NT2/D1 (cell line): ENCODE results near the gene LAP3.

ENCODE experiments used
- DNase-seq: peaks from one replicate; pipeline ENCODE4 v3.0.0-alpha.2; 2011; ENCODE audit warnings: low read depth, low spot score
- H3K27me3 ChIP-seq: 2 replicates; pipeline ENCODE4 v1.6.0; 2011; ENCODE audit warnings: mild to moderate bottlenecking; ENCODE audit not compliant: insufficient read length, insufficient read depth
- H3K36me3 ChIP-seq: 2 replicates; pipeline ENCODE4 v1.6.1; 2011; ENCODE audit warnings: mild to moderate bottlenecking, low read length, mixed read lengths; ENCODE audit not compliant: insufficient read depth, insufficient read length
- H3K4me1 ChIP-seq: 2 replicates; pipeline ENCODE4 v1.5.1; 2011; ENCODE audit not compliant: insufficient read depth, insufficient read length
- H3K4me3 ChIP-seq: 2 replicates; pipeline ENCODE4 v1.5.1; 2011; ENCODE audit warnings: low read depth; ENCODE audit not compliant: insufficient read length
- H3K9ac ChIP-seq: 2 replicates; pipeline ENCODE4 v1.6.0; 2011; ENCODE audit warnings: low read depth; ENCODE audit not compliant: insufficient read length
- H3K9me3 ChIP-seq: 2 replicates; pipeline ENCODE4 v1.5.1; 2011; ENCODE audit warnings: mild to moderate bottlenecking, low read length; ENCODE audit not compliant: insufficient read depth
- SUZ12 ChIP-seq: IDR thresholded peaks from 2 replicates; pipeline ENCODE4 v1.6.1; 2011; ENCODE audit not compliant: insufficient read length, insufficient read depth; ENCODE audit errors: extremely low read depth
- YY1 ChIP-seq: IDR thresholded peaks from 2 replicates; pipeline ENCODE4 v1.6.1; 2011; ENCODE audit not compliant: insufficient read length, insufficient read depth
- ZNF274 ChIP-seq: IDR thresholded peaks from 2 replicates; pipeline ENCODE4 v1.6.1; 2011; ENCODE audit warnings: mild to moderate bottlenecking, low read depth, low read length

The LAP3 gene

GRCh38 chr4:17584521-17585213, 7.7 kb downstream of the LAP3 start:
- H3K9ac ChIP-seq: no peak overlapping the region
- H3K36me3 ChIP-seq: peaks cover 96% of the 10 kb centered on the region

DNA sequence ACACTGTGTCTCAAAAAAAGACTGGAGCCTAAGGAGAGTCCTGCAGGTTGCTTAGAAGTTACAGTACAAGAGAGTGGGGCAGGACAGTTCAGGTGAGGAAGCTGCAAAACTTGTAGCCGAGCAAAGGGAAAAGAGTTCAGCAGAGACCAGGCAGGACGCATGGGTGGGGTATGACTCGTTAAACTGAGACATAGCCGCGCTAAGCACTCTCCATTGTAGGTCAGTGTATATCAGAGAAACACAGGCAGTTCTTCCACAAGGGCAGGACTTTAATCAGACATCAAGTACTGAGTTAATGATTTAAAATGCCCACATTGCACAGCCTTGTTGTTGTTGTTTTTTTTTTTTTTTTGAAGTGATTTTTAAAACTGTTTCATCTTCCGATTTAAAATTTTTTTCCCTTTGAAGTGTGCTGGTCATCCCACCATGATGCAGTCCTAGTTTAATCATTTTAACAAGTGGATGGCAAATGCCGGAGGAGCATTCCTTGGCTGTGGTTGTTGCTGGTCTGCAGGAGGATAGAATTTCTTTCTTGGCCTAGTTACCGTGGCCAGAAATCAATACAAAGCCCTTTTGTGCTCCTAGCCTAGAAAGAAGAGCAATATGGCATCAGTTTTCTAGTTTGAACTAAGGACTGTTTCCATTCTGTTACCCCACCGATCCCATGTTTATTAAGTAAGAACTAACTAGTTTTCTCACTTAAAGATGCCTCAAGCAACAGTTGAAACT, 10.3 kb downstream of the LAP3 start:
- no peaks in the 10 kb centered on the region for H3K27me3 ChIP-seq
- TF ChIP-seq YY1 (no peak), ZNF274 (no peak), SUZ12 (no peak)
- no peak for DNase-seq
- no peak overlapping the region for H3K9ac ChIP-seq
- H3K9me3 ChIP-seq: no peaks in the 10 kb centered on the region
- no peak overlapping the region for H3K4me3 ChIP-seq
- peaks cover 9% of the 10 kb centered on the region for H3K4me1 ChIP-seq
- H3K36me3 ChIP-seq: peaks cover 90% of the 10 kb centered on the region

More at GRCh38 chr4:17584521-17585213, 7.7 kb downstream of the LAP3 start:
- DNase-seq: peak; percentile 54
- H3K4me3 ChIP-seq: no peak overlapping the region
- H3K4me1 ChIP-seq: peaks cover 9% of the 10 kb centered on the region
- TF ChIP-seq SUZ12 (no peak), ZNF274 (no peak), YY1 (no peak)
- H3K27me3 ChIP-seq: no peaks in the 10 kb centered on the region
- no peaks in the 10 kb centered on the region for H3K9me3 ChIP-seq

- H3K4me1 ChIP-seq: no peaks in the 10 kb centered on the region
- no peaks in the 10 kb centered on the region for H3K27me3 ChIP-seq
- TF ChIP-seq SUZ12 (no peak), YY1 (no peak), ZNF274 (no peak)
- no peak overlapping the region for H3K9ac ChIP-seq
- peaks cover 81% of the 10 kb centered on the region for H3K36me3 ChIP-seq
- no peak overlapping the region for H3K4me3 ChIP-seq
- no peaks in the 10 kb centered on the region for H3K9me3 ChIP-seq
- DNase-seq: no peak
These were observed 12.4 kb downstream of the LAP3 start for GRCh38 chr4:17589355-17589754.

DNA sequence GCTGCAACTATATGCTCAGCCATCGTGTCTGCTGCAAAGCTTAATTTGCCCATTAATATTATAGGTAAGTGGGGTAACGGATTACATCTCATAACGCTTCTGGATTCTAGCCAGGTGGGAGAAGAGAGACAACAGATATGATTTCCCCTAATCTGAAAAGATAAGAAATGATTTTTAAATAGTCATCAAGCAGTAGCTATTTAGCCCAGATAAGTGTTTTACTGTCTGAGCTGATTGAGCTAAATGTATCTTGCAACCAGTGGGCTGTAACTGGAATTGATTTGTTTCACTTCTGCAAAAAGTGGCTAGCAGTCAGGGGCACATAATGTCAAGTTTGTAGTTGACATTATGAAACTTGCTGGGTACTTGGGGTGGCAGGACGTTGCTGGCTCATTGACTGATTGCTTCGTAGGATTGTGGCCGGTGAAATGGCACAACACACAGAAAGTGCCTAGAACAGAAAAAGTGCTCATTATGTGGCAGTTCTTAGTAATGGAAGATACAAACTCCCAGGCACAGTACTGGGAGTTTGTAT, 18.5 kb downstream of the LAP3 start:
- no peak for TF ChIP-seq ZNF274
- no peak for TF ChIP-seq YY1
- no peak for TF ChIP-seq SUZ12
- Histone ChIP-seq H3K27me3 (no peaks in the 10 kb centered on the region), H3K4me3 (no peak overlapping the region), H3K36me3 (peaks cover 77% of the 10 kb centered on the region), H3K9me3 (no peaks in the 10 kb centered on the region), H3K4me1 (no peaks in the 10 kb centered on the region), H3K9ac (no peak overlapping the region)
- no peak for DNase-seq

DNA sequence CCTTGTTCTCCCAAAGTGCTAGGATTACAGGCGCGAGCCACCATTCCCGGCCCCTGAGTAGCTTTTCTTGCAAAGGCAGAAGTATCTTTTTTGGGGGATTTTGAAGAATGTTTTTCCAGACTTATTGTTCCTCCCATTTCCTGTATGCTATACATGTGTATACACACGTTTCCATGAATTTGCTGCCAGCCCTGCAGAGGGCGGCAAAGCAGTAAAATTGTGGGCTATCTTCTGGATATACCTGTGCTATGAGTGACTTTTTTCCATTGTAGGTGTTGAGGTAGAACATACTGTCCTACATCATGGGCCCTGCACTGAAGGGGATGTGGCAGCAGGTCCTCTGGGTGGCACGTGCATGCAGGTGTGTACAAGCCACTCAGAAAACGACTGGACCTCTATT, 20.5 kb downstream of the LAP3 start:
- H3K4me1 ChIP-seq: no peaks in the 10 kb centered on the region
- TF ChIP-seq SUZ12 (no peak), YY1 (no peak), ZNF274 (no peak)
- no peaks in the 10 kb centered on the region for H3K27me3 ChIP-seq
- H3K9ac ChIP-seq: no peak overlapping the region
- H3K36me3 ChIP-seq: peaks cover 81% of the 10 kb centered on the region
- no peak overlapping the region for H3K4me3 ChIP-seq
- no peak for DNase-seq
- no peaks in the 10 kb centered on the region for H3K9me3 ChIP-seq

- Histone ChIP-seq H3K9me3 (no peaks in the 10 kb centered on the region), H3K4me1 (no peaks in the 10 kb centered on the region), H3K27me3 (no peaks in the 10 kb centered on the region), H3K9ac (no peak overlapping the region), H3K4me3 (no peak overlapping the region), H3K36me3 (peaks cover 73% of the 10 kb centered on the region)
- no peak for DNase-seq
- TF ChIP-seq SUZ12: no peak
- no peak for TF ChIP-seq ZNF274
- TF ChIP-seq YY1: no peak
These were observed 22.8 kb downstream of the LAP3 start for GRCh38 chr4:17599826-17600225.

- no peaks in the 10 kb centered on the region for H3K9me3 ChIP-seq
- no peaks in the 10 kb centered on the region for H3K27me3 ChIP-seq
- H3K4me3 ChIP-seq: no peak overlapping the region
- peaks cover 60% of the 10 kb centered on the region for H3K36me3 ChIP-seq
- no peak overlapping the region for H3K9ac ChIP-seq
- no peaks in the 10 kb centered on the region for H3K4me1 ChIP-seq
- DNase-seq: no peak
- TF ChIP-seq SUZ12: no peak
- TF ChIP-seq YY1: no peak
- no peak for TF ChIP-seq ZNF274
These were observed 28.2 kb downstream of the LAP3 start for GRCh38 chr4:17605236-17605635.
